NCI-H1092 (cell line): Measurements from ENCODE around the gene LRRTM3.

Source experiments
- DNase-seq: peaks from one replicate; lab custom pipeline; 2025; lab: John Stamatoyannopoulos, UW

LRRTM3 gene

GRCh38 chr10:66934711-66935110 is 8.9 kb downstream of the LRRTM3 start:
- no peak for DNase-seq

GRCh38 chr10:66940965-66941364 is 15.1 kb downstream of the LRRTM3 start:
- DNase-seq, result no peak

- DNase-seq, result no peak
These were observed 15.7 kb downstream of the LRRTM3 start for GRCh38 chr10:66941491-66941890.

DNA sequence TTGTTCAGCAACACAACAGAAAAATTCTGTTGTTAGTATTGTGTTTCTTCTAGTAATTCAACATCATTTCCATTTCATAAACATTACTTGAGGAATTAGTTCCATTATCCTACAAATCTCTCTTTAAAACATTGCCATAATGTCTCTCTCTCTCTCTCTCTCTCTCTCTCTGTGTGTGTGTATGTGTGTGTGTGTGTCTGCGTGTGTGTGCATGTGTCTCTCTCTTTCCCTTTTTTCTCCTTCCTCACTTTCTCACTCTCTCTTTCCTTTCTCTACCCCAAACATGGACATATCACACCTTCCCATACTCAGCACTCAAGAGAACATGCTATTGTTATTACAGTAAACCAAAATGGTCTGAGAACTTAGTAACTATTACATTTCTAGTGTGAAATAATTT is 16.6 kb downstream of the LRRTM3 start:
- DNase-seq, result no peak

DNA sequence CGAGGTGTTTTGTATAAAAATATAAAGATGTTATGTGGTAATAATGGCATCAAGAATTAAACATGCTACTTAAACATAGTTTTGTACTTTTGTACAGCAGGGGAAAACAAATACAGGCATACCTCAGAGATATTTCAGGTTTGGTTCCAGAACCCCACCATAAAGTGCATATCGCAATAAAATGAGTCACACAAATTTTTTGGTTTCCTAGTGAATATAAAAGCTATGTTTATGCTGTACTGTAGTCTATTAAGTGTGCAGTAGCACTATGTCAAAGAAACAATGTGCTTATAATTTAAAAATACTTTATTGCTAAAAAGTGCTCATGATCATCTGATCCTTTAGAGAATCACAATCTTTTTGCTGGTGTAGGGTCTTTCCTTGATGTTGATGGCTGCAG is 17.8 kb downstream of the LRRTM3 start:
- DNase-seq, result no peak

DNA sequence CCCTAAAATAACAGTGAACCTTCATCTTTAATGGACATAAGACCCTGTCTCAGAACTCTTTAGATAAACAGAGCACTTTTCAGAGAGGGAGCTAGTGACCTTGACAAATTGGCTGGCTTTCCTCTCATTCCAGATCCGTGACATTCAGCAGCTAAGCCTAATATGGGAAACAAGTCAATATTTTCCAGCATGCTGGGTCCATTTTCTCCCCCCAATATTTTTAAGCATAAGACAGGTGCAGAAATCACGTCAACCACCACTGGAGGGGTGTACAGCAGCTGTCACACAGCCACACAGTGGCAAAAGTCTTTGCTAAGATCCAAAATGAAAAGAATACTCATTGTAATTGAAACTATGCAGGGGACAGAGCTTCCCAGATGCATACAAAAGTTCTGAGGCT is 26.1 kb downstream of the LRRTM3 start:
- DNase-seq, result no peak

GRCh38 chr10:66958466-66958865 is 32.6 kb downstream of the LRRTM3 start:
- DNase-seq, result no peak

DNA sequence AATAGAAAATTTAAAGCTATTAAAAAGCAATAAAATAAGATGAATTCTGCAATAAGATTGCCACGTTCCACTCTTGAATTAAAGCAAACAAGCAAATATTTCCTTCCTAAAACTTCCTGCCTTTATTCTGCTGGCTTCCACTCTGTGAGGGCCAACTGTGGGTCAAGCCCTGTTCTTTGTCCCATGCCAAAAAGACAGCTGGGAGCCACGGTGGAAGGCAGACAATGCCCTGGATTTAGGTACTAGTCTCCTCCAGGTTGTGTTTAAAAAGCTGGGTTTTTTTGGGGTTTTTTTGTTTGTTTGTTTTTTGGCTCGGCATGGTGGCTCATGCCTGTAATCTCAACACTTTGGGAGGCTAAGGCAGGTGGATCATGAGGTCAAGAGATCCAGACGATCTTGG is 39.1 kb downstream of the LRRTM3 start:
- no peak for DNase-seq

DNA sequence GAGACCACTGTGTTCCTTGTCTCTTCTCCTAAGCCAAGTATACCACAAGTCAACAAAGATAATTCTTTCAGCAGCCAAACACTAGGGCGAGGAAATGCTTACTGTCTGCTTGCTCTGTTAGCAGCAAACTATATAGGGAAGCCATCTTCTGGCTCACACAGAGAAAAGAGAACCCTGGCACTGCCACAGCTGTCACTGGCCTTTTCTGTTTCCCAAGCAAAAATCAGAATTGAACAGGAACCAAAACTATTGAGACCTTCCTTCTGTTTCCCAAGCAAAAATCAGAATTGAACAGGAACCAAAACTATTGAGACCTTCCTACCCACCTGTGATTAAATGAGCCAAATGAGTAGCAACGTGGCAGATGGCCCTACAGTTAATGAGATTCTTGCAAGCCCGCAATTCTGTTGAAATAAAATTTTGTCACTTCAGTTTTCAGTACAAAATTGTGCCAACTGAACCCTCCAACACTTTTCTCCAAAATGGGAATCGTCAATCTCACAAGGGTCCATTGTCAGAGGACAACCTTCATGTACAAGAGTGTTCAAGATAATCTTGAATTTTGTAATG is 54.5 kb downstream of the LRRTM3 start:
- no peak for DNase-seq

DNA sequence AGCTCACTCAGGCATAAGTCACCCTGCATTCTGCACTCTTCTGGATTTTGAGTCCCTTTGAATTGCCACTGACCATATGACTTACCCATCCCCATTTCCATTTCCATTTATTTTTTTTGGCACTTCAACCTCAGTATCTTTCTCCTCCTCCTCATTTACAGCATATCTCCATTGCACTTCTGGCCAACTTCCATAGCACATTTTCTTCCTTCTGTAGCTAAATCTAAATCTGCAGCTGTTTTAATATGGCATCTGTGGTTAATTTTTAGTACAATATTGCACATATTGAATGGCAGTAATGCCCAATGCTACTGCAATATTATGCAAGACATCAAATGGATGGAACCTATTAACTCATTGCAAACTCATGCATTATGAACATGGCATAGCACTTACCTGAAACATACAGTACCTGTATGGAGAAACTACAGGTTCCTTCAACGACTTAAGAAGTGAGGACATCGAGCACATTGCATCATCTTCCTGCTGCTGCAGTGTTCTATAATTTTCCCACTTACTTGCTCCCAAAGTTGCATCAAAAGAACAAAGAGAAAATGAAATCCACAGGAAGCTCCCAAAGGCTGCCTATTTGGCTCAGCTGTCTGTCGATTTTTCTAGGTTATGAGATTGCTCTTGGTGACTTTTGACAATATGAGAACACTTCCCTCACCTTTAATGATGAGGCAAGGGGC is 55.7 kb downstream of the LRRTM3 start:
- DNase-seq, result no peak

- no peak for DNase-seq
These were observed 56.2 kb downstream of the LRRTM3 start for GRCh38 chr10:66982053-66982420.

DNA sequence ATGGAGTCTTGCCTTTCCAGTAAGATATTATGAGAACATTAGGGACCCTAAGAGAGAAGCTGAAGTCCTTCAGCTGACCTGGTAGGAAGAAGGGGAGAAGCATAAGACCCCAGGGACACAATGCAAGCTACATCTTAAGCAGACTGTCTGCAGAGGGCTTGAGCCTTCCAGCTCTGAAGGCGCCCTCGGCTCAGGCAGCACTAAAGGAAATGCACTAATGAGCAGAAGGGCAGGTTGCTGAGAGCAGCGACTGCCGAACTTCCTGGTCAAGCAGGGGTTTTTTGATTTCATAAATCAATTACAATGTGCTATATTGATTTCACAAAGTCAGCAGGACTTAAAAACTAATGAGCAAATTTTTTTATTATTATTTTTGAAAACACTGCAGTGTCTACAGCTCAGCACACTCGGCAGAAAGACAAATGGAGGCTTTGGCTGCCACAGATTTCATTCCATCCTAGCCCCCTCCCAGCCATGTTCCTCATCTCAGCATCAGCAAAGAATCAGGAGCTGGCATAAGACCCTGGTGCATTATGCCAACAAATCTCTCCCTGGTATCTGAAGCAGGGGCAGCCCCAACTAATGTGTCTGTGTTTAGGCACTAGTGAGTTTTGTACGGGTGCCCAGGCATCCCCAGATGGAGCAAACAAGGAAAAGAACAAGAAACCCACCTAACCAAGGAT is 57.1 kb downstream of the LRRTM3 start:
- DNase-seq, result no peak

DNA sequence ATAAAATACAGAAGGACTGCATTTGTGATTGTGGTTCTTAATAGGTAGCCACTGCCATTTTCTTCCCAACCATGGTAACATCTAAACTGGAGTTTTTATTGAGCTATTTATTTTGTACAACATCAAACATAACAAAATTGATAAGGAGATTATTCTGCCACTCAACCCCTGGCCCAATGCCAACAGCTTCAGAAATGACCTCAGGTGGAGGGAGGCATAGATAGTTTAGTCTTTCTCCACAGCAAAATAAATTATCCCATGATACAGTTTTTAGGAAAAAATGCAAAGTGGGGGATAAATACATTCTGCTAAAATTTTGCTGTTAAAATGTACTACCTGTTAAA is 57.6 kb downstream of the LRRTM3 start:
- no peak for DNase-seq

DNA sequence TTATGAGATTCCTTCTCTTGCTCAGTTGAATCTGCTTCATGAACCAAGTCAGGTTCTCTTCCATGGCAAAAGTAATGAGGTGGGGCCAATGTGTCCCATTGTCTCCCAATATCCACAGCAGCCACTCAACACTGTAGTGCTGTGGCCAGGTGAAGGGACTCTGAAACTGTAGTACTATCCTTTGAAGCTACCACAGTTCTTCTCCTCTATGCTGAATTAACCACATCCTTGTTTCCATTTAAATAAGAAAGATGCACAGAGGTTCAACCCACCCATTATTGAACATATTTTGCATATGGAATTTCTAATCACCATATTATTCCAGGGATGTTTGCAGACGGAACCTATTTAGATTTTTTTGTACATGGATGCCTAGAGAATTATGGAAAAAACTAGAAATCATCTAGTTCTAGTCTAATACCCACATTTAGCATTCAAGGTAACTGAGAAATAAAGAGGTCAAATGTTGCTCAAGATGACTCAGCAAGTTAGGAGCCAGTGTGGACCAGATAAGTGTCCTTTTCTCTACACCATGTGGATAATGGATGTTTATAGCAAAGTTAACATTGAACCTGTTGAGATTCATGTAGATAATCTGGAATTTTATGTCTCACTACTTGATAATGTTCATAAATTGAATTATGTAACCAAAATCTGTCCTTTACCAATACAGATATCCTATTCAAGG is 64.5 kb downstream of the LRRTM3 start:
- DNase-seq, result no peak

DNA sequence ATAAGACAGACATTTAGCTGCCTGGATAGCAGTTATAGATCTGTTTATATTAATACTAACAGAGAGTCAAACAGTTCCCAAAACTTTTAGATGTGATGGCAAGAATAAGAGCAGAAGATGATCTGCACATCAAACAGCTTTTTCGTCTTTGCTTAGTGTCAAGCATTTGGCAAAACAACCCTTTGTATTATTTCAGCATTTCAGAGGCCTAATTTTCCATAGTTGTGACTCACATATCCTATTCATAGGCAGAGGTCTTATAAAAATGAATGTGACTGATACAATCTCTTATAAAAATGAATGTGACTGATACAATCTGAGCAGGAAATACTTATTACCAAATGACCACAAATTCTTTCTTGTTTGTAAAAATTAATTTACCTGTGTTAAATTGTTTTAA is 71.2 kb downstream of the LRRTM3 start:
- no peak for DNase-seq

- DNase-seq, result no peak
These were observed 74.1 kb downstream of the LRRTM3 start for GRCh38 chr10:66999762-67000545.

- no peak for DNase-seq
These were observed 78.9 kb downstream of the LRRTM3 start for GRCh38 chr10:67004690-67005089.

DNA sequence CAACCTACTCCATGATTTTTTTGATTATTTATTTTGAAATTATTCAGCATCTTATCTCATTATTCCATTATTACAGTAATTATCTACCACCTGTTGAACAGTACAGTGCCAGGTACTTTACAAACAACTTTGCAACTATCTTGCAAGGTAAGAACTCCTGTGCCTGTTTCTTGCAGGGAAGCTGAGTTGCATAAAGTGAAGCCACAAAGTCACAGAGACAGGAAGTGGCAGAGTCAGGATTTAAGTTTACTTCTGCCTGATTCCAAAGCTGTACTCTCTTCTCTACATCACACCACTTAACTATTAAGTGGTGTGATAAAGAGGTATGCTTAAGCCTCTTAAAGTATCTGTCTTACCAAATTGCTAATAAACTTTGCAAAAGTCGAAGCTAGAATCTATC is 80.1 kb downstream of the LRRTM3 start:
- DNase-seq, result no peak

DNA sequence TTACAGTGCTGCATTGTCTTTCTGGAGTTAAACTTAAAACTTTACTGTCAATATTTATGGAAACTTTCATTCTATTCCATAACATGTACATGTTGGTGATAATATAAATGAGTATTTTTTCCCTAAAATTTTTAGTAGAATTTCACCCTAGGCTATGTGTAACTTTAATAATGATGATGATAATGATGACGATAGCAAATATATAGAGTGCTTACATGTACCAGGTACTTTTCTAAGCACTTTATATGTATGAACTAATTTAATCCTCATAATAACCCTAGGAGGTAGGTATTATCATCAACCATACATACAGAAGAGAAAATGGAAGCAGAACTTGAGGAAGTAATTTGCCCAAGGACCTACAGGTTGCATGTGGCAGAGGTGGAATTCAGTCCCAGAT is 85.6 kb downstream of the LRRTM3 start:
- no peak for DNase-seq

DNA sequence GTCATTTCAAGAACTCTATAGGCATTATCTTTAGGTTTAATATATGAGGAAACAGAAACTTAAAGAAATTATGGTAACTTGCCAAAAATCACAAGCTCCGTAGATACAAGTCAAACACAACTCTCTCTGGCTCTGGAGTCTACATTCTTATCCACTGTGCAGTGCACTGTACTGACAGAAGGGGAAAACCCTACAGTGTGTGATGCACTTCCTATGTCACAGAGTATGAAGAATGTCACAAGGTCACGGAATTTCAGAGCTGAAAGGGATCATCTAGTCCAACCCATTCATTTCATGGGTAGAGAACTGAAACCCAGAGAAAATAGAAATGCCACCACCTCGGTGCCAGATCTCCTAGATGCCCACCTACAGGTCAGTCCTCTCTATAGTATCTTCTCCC is 86.1 kb downstream of the LRRTM3 start:
- DNase-seq, result no peak

GRCh38 chr10:67015225-67015624 is 89.4 kb downstream of the LRRTM3 start:
- DNase-seq, result no peak

GRCh38 chr10:67017218-67017617 is 91.4 kb downstream of the LRRTM3 start:
- DNase-seq, result no peak
